Fibroblast of peridontal ligament (primary cell): Measurements from ENCODE around the gene R3HDML.
"Not testable (repeated sequence)": the region's sequence is repeated elsewhere in the genome, so short reads cannot be mapped to it uniquely, and the experiment has no call there.

ENCODE experiments used
- DNase-seq: peaks from one replicate; pipeline ENCODE4 v3.0.0-alpha.2; 2010; ENCODE audit errors: extremely low read depth

R3HDML gene

GRCh38 chr20:44336725-44337380 is at the start of gene R3HDML:
Gene R3HDML, plus strand, starts transcription at chr20:44337043. Its CDS starts 115 bp downstream, at chr20:44337158.
- no peak for DNase-seq

GRCh38 chr20:44287272-44288097 is 49.4 kb upstream of the R3HDML start:
- no peak for DNase-seq

GRCh38 chr20:44288252-44288651 is 48.6 kb upstream of the R3HDML start:
- no peak for DNase-seq

- DNase-seq: no peak
These were observed 45.1 kb upstream of the R3HDML start for GRCh38 chr20:44291754-44292153.

- no peak for DNase-seq
These were observed 40.8 kb upstream of the R3HDML start for GRCh38 chr20:44296011-44296410.

- DNase-seq: no peak
These were observed 39.1 kb upstream of the R3HDML start for GRCh38 chr20:44297721-44298120.

GRCh38 chr20:44299011-44299535 is 37.8 kb upstream of the R3HDML start:
- not testable (repeated sequence) for DNase-seq

- DNase-seq: no peak
These were observed 35.6 kb upstream of the R3HDML start for GRCh38 chr20:44301285-44301684.

- no peak for DNase-seq
These were observed 34.7 kb upstream of the R3HDML start for GRCh38 chr20:44302026-44302669.

- DNase-seq: no peak
These were observed 34.1 kb upstream of the R3HDML start for GRCh38 chr20:44302736-44303135.

GRCh38 chr20:44304383-44304782 is 32.5 kb upstream of the R3HDML start:
- no peak for DNase-seq

GRCh38 chr20:44306927-44307326 is 29.9 kb upstream of the R3HDML start:
- DNase-seq: no peak

- DNase-seq: peak; percentile 76
These were observed 26.8 kb upstream of the R3HDML start for GRCh38 chr20:44309763-44310663.

GRCh38 chr20:44310664-44311639 is 25.9 kb upstream of the R3HDML start, which contains the start of gene FITM2:
Gene FITM2, minus strand, starts transcription at chr20:44311202. Its CDS starts 54 bp downstream, at chr20:44311148.
- DNase-seq: peak; percentile 95

- no peak for DNase-seq
These were observed 22.0 kb upstream of the R3HDML start for GRCh38 chr20:44314870-44315269.

GRCh38 chr20:44319839-44320422 is 16.9 kb upstream of the R3HDML start:
- DNase-seq: peak; percentile 46

GRCh38 chr20:44324343-44324742 is 12.5 kb upstream of the R3HDML start:
- DNase-seq: no peak

- no peak for DNase-seq
These were observed 10.3 kb upstream of the R3HDML start for GRCh38 chr20:44326391-44327159.

- DNase-seq: not testable (repeated sequence)
These were observed 9.1 kb upstream of the R3HDML start for GRCh38 chr20:44327748-44328147.
